MCF 10A (cell line): ENCODE results near the gene FSCN2. TPM values are rescaled to one million over a fixed set of nuclear protein-coding genes. Genes with fewer than 3 reads are reported as not detected.
"Not testable (repeated sequence)": the region's sequence is repeated elsewhere in the genome, so short reads cannot be mapped to it uniquely, and the experiment has no call there.

ENCODE experiments used
- BruUV-seq: library from RNA; stranded (reverse); fragments of 400-500 nt; replicated peaks from 2 replicates; lab custom pipeline; 2021; lab: Mats Ljungman, UMichigan
- CTCF ChIA-PET: fragments of 300-600 bp; sonication (Branson Sonifier 250); formaldehyde crosslinking; extraction: SDS; loops from one replicate; lab custom pipeline; 2021; ENCODE audit warnings: antibody characterized with exemption, inconsistent platforms; lab: Yijun Ruan, JAX
- POLR2A ChIA-PET: fragments of 300-600, 350-650 bp; sonication (Branson Sonifier 250); formaldehyde crosslinking; extraction: SDS; loops from one replicate; lab custom pipeline; 2020; ENCODE audit warnings: antibody characterized with exemption, inconsistent platforms; lab: Yijun Ruan, JAX
- DNase-seq: peaks from one replicate; pipeline ENCODE4 v3.0.0-alpha.2; 2018; ENCODE audit not compliant: unreplicated experiment
- H3K27ac Mint-ChIP-seq: one replicate; pipeline ENCODE4 v1.8.0; 2022; ENCODE audit warnings: mild to moderate bottlenecking, low read depth, mixed read lengths; ENCODE audit not compliant: unreplicated experiment
- H3K27me3 Mint-ChIP-seq: one replicate; pipeline ENCODE4 v1.8.0; 2022; ENCODE audit warnings: mixed read lengths; ENCODE audit not compliant: insufficient read depth, unreplicated experiment
- H3K36me3 Mint-ChIP-seq: one replicate; pipeline ENCODE4 v1.8.0; 2022; ENCODE audit warnings: mild to moderate bottlenecking, moderate library complexity, mixed read lengths; ENCODE audit not compliant: insufficient read depth, unreplicated experiment
- H3K4me1 Mint-ChIP-seq: one replicate; pipeline ENCODE4 v1.8.0; 2022; ENCODE audit warnings: mixed read lengths; ENCODE audit not compliant: insufficient read depth, unreplicated experiment
- H3K4me3 Mint-ChIP-seq: one replicate; pipeline ENCODE4 v1.8.0; 2022; ENCODE audit warnings: mild to moderate bottlenecking, moderate library complexity, mixed read lengths; ENCODE audit not compliant: unreplicated experiment
- H3K9me3 Mint-ChIP-seq: one replicate; pipeline ENCODE4 v1.8.0; 2022; ENCODE audit warnings: mixed read lengths; ENCODE audit not compliant: unreplicated experiment
- intact Hi-C: fragments of 100-400 bp; cut with micrococcal nuclease; formaldehyde crosslinking; loops from 2 replicates; pipeline ENCODE4 v1.14.1; 2022
- total RNA-seq: library from RNA; stranded (reverse); gene quantifications from 2 replicates; pipeline ENCODE4 v1.2.3, GENCODE V29; 2022
- TF ChIP-seq, protein P1 (sequence below): fragments of 200-600 bp; IDR thresholded peaks from one replicate; pipeline ENCODE4 v1.8.0; 2022; ENCODE audit warnings: antibody characterized with exemption, mild to moderate bottlenecking; ENCODE audit not compliant: unreplicated experiment

Gene FSCN2
- total RNA-seq, 1 experiment from 2014 or later, result not detected

DNA sequence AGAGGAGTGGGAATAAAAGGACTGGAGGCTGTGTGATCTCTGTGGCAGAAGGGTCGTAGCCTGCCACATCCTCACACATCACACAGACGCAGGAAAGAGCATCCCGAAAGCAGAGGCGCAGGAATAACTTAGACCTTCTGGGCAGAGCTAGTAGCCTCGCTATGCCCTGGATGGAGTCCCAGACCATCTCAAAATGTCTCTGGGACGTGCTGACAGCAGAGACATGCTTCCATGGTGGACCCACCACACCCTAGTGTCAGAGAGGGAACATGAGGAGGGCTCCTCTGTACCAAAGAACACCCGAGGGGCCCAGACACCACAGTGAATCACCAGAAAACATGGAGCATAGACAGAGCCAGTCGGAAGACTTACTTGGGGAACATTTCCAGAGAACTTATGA, 53.6 kb downstream of the FSCN2 start:
- Mint-ChIP-seq H3K36me3 (peaks cover 51% of the 10 kb centered on the region), H3K27me3 (no peaks in the 10 kb centered on the region), H3K27ac (no peak overlapping the region), H3K4me1 (peaks cover 32% of the 10 kb centered on the region), H3K9me3 (no peaks in the 10 kb centered on the region), H3K4me3 (no peak overlapping the region)
- ChIA-PET POLR2A (interaction anchor here (0.7 to 1.7 kb wide), 2 partner anchors 30 to 68 kb away, joined by 3 to 4 read pairs; partner anchors contain the start of gene FAAP100), CTCF (interaction anchor here (1.1 to 4.8 kb wide), 2 partner anchors 16 to 19 kb away, joined by 4 to 29 read pairs; no protein-coding TSS in a partner anchor)
- BruUV-seq, result no TSS peak
- DNase-seq, result no peak
- TF ChIP-seq, protein P1, sequence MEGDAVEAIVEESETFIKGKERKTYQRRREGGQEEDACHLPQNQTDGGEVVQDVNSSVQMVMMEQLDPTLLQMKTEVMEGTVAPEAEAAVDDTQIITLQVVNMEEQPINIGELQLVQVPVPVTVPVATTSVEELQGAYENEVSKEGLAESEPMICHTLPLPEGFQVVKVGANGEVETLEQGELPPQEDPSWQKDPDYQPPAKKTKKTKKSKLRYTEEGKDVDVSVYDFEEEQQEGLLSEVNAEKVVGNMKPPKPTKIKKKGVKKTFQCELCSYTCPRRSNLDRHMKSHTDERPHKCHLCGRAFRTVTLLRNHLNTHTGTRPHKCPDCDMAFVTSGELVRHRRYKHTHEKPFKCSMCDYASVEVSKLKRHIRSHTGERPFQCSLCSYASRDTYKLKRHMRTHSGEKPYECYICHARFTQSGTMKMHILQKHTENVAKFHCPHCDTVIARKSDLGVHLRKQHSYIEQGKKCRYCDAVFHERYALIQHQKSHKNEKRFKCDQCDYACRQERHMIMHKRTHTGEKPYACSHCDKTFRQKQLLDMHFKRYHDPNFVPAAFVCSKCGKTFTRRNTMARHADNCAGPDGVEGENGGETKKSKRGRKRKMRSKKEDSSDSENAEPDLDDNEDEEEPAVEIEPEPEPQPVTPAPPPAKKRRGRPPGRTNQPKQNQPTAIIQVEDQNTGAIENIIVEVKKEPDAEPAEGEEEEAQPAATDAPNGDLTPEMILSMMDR, result no peak
- intact Hi-C loops, result no loop called here

DNA sequence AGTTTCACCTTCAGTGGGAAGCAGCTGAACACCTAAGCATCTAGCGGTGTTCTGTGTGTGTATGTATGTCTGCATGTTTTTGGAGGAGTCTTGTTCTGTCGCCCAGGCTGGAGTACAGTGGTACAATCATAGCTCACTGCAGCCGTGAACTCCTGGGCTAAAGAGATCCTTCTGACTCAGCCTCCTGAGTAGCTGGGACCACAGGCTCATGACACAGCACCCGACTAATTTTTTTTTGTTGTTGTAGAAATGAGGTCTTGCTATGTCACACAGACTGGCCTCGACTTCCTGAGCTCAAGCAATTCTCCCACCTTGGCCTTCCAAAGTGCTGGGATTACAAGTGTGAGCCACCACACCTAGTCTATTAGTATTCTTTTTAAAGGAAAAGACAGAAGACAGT, 54.2 kb downstream of the FSCN2 start:
- H3K4me1 Mint-ChIP-seq, result peaks cover 26% of the 10 kb centered on the region
- H3K36me3 Mint-ChIP-seq, result peaks cover 55% of the 10 kb centered on the region
- no peak for DNase-seq
- TF ChIP-seq, protein P1, result no peak
- no peaks in the 10 kb centered on the region for H3K9me3 Mint-ChIP-seq
- no peak overlapping the region for H3K4me3 Mint-ChIP-seq
- H3K27me3 Mint-ChIP-seq, result no peaks in the 10 kb centered on the region
- H3K27ac Mint-ChIP-seq, result no peak overlapping the region
- ChIA-PET CTCF (interaction anchor here (0.6 to 4.8 kb wide), 4 partner anchors 16 to 64 kb away, joined by 3 to 29 read pairs (median 5); no protein-coding TSS in a partner anchor), POLR2A (interaction anchor here (0.7 to 1.7 kb wide), 2 partner anchors 30 to 68 kb away, joined by 3 to 4 read pairs; partner anchors contain the start of gene FAAP100)
- BruUV-seq, result no TSS peak
- intact Hi-C loops, result no loop called here

DNA sequence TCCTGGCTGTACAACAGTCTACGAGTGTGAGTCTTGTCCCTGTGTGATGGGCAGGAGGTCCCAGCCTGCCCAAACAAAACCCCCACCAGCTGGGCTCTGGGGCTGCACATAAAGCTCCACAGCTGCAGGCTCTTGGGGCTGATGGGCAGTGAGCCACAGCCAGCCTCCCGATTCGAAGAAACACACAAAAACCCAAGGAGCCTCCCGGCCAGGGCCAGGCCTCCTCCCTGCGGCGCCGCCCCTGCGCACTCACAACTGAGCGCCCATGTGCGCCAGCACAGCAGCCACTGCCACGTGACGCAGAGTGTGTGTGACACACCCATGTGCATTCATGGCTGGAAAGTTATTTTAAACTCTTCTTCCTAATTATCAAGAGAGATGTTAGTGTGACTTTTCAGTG, 54.6 kb downstream of the FSCN2 start:
- intact Hi-C loops, result no loop called here
- DNase-seq, result no peak
- Mint-ChIP-seq H3K27ac (no peak overlapping the region), H3K36me3 (peaks cover 57% of the 10 kb centered on the region), H3K4me3 (no peak overlapping the region), H3K9me3 (no peaks in the 10 kb centered on the region), H3K4me1 (peaks cover 22% of the 10 kb centered on the region), H3K27me3 (no peaks in the 10 kb centered on the region)
- POLR2A ChIA-PET, result interaction anchor here (1.7 kb wide), 1 partner anchor 31 kb away, joined by 4 read pairs; the partner anchor contains the start of gene FAAP100
- TF ChIP-seq, protein P1, result no peak
- CTCF ChIA-PET, result interaction anchor here (0.6 to 4.8 kb wide), 4 partner anchors 17 to 64 kb away, joined by 3 to 29 read pairs (median 5); no protein-coding TSS in a partner anchor
- no TSS peak for BruUV-seq

DNA sequence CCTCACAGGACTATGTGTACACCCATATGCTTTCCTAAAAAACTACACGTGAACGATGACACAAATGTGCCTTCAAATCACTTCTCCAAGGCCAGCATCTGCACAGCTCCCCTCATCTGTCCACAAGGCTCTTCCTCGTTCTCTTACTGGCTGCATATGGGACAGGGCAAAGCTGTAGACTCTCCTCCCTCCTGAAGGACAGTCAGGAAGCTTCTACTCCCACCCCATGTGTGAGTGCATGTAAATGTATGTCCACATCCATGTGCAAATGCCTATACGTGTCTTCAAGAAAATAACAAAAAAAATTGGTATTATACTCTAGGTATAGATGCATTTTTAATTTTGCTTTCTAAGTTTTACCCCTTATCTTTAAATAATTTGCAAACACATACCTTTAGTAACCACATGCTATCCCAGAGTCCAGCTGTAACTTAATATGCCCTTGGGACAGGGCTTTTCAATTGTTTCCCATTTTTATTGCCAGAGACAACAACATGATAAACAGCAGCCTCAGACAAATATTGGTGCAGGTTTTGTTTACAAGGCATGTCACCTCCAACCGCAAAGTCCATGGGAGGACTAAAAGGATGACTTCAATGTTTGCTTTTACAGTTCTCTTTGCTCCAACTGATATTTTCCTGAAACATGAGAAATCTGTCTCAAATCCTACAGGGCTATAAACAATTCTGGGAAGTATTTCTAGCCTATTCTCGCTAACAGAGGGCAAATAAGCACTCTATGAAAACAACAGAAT, 55.6 kb downstream of the FSCN2 start:
- TF ChIP-seq, protein P1, result no peak
- intact Hi-C loops, result no loop called here
- no peak overlapping the region for H3K4me3 Mint-ChIP-seq
- H3K27me3 Mint-ChIP-seq, result no peaks in the 10 kb centered on the region
- ChIA-PET POLR2A (interaction anchor here (1.2 kb wide), 1 partner anchor 100 kb away, joined by 4 read pairs; the partner anchor contains the start of genes ARL16 and HGS), CTCF (interaction anchor here (4.8 kb wide), 1 partner anchor 17 kb away, joined by 29 read pairs; no protein-coding TSS in a partner anchor)
- peaks cover 13% of the 10 kb centered on the region for H3K4me1 Mint-ChIP-seq
- no peaks in the 10 kb centered on the region for H3K9me3 Mint-ChIP-seq
- H3K36me3 Mint-ChIP-seq, result peaks cover 62% of the 10 kb centered on the region
- DNase-seq, result no peak
- no peak overlapping the region for H3K27ac Mint-ChIP-seq
- no TSS peak for BruUV-seq

DNA sequence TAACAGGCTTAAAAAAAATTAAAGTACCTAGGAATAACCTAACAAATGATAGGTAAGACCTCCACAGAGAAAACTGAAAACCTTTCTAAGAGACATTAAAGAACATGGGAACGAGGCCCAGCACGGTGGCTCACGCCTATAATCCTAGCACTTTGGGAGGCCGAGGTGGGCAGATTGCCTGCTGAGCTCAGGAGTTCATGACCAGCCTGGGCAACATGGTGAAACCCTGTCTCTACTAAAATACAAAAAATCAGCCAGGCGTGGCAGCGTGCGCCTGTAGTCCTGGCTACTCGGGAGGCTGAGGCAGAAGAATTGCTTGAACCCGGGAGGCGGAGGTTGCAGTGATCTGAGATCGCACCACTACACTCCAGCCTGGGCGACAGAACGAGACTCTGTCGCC, 56.6 kb downstream of the FSCN2 start:
- DNase-seq, H3K4me1 Mint-ChIP-seq, H3K4me3 Mint-ChIP-seq, H3K27ac Mint-ChIP-seq, H3K27me3 Mint-ChIP-seq, H3K9me3 Mint-ChIP-seq, intact Hi-C loops, BruUV-seq: not testable (repeated sequence)
- ChIA-PET CTCF (interaction anchor here (1.5 kb wide), 1 partner anchor 17 kb away, joined by 3 read pairs; no protein-coding TSS in a partner anchor), POLR2A (interaction anchor here (0.6 to 1.2 kb wide), 2 partner anchors 99 to 712 kb away, joined by 3 to 4 read pairs; partner anchors contain the start of genes ARL16 and HGS)
- H3K36me3 Mint-ChIP-seq, result peaks cover 73% of the 10 kb centered on the region
